ENCODE results near the gene NDUFAF8.
A peak's percentile ranks its signal among the peaks of the same experiment; 100 is the strongest.

Gene NDUFAF8

GRCh38 chr17:81200695-81201580 lies 38.2 kb upstream of the NDUFAF8 start:
- DNase-seq (ENCODE audit: low spot score) (peak; percentile 50), FAIRE-seq (no peak)

DNA sequence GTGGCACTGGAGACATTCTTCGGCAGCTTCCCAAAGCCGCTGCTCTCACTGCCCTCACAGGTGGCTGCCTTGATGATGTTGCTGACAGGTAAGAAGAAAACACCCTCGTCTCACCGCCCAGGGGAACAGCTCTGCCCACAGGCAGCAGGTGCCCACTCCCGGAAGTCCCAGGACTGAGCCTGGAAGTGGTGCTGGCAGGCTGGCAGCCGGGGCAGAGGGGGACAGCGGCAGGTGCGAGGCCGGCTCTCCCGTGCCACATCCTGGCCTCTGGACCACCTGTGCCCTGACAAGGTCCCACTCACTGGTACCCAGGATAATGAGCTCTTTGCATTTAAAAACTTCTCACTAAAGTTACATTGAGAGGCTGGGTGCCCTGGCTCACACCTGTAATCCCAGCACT lies 36.8 kb upstream of the NDUFAF8 start:
- FAIRE-seq, result no peak

GRCh38 chr17:81203136-81203535 lies 36.0 kb upstream of the NDUFAF8 start:
- FAIRE-seq (no peak), DNase-seq (ENCODE audit: low spot score) (no peak)

More for the DNA sequence above, 36.8 kb upstream of the NDUFAF8 start:
- DNase-seq (ENCODE audit: low spot score), result no peak

GRCh38 chr17:81204578-81204977 lies 34.5 kb upstream of the NDUFAF8 start:
- FAIRE-seq, result no peak
- no peak for DNase-seq (ENCODE audit: low spot score)

DNA sequence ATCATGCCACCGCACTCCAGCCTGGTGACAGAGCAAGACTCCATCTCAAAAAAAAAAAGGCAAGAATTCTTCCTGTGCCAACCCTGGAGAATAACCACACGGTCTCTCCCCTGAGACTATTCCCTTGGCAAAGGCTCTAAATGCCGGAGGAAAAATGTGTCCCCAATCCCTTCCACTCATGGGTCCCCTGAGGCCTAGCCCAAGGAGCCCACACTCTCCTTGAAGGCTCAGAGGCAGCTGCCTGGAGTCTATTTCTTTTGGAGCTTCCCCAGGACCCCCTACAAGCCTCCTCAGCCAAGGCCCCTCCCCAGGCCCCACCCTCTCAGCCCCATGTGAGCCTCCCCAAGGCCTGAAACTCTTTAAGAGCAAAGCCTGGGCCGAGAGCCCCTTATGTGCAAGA lies 33.0 kb upstream of the NDUFAF8 start:
- FAIRE-seq (no peak), DNase-seq (ENCODE audit: low spot score) (no peak)

DNA sequence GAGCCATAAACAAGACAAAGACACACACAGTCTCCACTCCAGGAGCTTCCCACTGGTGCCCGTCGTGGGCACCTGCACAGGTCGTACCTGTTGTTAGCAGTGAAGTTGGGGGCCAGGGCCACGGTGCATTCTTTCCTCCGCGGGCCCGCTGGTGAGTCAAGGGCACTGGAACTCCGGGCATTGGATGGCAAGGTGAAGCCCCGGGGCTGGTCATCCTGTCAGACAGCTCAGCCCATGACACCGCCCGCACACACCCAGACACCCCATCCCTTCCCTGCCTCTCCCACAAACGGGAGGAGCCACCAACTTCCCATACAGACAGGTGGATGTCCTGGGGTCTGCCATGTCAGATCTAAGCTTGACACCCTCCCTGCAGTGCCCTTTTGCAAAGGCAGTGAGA lies 32.5 kb upstream of the NDUFAF8 start:
- no peak for FAIRE-seq
- DNase-seq (ENCODE audit: low spot score), result no peak

- DNase-seq (ENCODE audit: low spot score) (no peak), FAIRE-seq (no peak)
These were observed 31.2 kb upstream of the NDUFAF8 start for GRCh38 chr17:81207610-81208581.

- DNase-seq (ENCODE audit: low spot score) (no peak), FAIRE-seq (no peak)
These were observed 30.5 kb upstream of the NDUFAF8 start for GRCh38 chr17:81208651-81209050.

- no peak for DNase-seq (ENCODE audit: low spot score)
- FAIRE-seq, result no peak
These were observed 30.0 kb upstream of the NDUFAF8 start for GRCh38 chr17:81209141-81209540.

- no peak for DNase-seq (ENCODE audit: low spot score)
These were observed 28.7 kb upstream of the NDUFAF8 start for GRCh38 chr17:81210466-81210865.

GRCh38 chr17:81210868-81211267 lies 28.2 kb upstream of the NDUFAF8 start:
- FAIRE-seq (no peak), DNase-seq (ENCODE audit: low spot score) (no peak)

More at GRCh38 chr17:81210466-81210865, 28.7 kb upstream of the NDUFAF8 start:
- FAIRE-seq, result no peak

DNA sequence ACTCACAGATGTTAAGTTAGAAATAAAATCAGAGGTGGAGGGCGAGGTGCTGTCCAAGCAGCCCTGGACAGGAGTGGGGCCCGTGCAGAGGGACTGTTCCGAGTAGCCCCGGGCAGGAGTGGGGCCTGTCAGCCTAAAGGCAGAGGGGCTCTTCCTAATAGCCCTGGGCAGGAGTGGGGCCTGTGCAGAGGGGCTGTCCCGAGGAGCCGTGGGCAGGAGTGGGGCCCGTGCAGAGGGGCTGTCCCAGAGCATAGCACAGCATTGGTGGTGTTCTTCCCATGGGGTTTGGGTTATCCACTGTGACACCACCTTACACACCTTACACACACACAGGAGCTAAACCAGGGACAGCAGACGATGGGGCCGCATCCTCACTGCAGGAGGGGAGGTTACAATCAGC lies 26.8 kb upstream of the NDUFAF8 start:
- FAIRE-seq, result no peak

GRCh38 chr17:81213978-81214377 lies 25.1 kb upstream of the NDUFAF8 start:
- no peak for DNase-seq (ENCODE audit: low spot score)
- FAIRE-seq, result no peak

More for the DNA sequence above, 26.8 kb upstream of the NDUFAF8 start:
- DNase-seq (ENCODE audit: low spot score), result no peak

- DNase-seq (ENCODE audit: low spot score), result no peak
- FAIRE-seq, result no peak
These were observed 21.6 kb upstream of the NDUFAF8 start for GRCh38 chr17:81217491-81217890.

DNA sequence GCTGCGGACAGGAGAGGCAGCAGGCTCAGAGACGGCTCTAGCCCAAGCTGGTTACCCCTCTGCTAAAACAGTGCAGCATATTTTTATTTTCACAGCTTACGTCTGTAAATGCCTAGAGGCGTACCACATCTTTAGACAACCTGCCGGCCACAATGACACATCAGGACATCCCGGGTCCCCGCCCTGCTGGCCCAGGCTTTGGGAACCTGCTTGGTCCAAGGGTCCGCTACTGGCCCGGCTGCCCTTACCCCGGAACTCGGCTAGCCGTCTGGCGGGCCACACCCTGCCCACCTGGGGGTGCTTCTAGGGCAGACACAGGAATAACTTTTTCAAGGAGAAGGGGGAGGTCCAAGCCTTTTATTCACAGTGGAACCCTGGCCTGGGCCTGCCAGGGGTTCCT lies 20.7 kb upstream of the NDUFAF8 start:
- DNase-seq (ENCODE audit: low spot score) (no peak), FAIRE-seq (no peak)

- DNase-seq (ENCODE audit: low spot score), result no peak
- no peak for FAIRE-seq
These were observed 20.1 kb upstream of the NDUFAF8 start for GRCh38 chr17:81218991-81219390.

DNA sequence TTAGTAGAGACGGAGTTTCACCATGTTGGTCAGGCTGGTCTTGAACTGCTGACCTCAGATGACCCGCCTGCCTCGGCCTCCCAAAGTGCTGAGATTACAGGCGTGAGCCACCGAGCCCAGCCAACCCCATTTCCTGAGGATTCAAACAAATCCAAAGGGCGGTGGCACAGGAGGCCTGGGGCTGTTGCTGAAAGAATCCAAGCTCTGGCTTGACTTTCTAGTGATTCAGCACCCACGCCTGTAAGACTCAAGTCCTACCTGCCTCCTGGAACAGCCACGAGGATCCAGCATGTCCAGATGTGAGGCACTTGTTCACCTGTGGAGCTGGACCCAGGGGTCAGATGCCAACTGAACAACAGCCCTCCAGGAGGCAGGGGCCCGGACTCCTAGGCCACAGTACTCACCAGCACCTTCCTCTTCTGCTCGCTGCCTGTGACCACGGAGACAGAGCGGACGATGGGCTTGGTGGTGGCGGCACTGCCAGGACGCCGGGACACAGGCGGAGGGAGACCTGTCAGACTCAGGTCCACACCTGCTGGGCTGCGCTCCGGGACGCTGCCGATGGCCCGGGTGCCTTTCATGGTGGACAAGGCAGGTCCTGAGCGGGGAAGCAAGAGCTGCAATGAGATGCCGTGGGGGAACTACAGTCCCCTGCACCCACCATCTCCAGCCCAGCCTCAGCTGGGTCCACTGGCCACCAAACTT lies 19.5 kb upstream of the NDUFAF8 start:
- FAIRE-seq (no peak), DNase-seq (ENCODE audit: low spot score) (no peak)

GRCh38 chr17:81221371-81221841 lies 17.7 kb upstream of the NDUFAF8 start:
- FAIRE-seq, result no peak
- DNase-seq (ENCODE audit: low spot score), result no peak

DNA sequence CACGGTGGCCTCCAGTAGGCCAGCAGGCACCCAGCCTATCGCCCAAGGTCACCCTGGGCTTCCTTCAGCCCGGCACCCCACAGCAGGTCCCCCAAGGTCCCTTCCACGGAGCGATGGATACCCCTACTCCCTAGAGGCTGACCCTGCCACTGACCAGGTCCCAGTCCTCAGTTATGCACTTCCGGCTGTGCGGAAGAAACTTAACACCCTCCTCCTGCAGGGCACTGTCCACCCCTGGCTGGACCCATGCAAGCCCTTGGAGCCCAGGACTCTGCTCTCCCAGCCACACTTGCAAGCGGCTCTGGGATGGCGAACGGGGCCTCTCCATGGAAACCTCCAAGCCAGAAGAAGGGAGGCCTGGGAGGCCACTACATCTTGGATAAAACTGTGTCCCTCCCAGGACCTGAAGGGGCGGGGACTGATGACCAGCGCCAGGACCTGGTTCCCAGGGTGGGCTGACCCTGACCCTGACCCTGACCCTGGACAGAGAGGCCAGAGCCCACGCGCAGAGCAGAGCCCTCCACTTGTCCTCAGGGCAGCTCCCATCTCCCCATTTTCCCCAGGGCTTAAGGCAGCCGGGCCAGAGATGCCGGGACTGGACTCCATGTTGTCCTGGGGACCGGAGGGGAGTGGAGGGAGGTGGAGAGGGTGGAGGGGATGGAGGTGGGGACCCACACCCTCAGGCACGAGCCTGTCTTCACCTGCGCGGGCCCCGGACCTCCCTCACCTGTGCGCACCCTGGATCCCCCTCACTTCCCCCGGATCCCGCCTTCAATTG lies 17.1 kb upstream of the NDUFAF8 start:
- DNase-seq (ENCODE audit: low spot score) (no peak), FAIRE-seq (no peak)

GRCh38 chr17:81222620-81222905 lies 16.6 kb upstream of the NDUFAF8 start:
- no peak for FAIRE-seq
- no peak for DNase-seq (ENCODE audit: low spot score)
